GM18868 (cell line): ENCODE data around the gene TLCD5.

ENCODE experiments used
- ATAC-seq: cut with Tn5 transposase; IDR thresholded peaks from one replicate; pipeline ENCODE4 v1.9.1; 2021; ENCODE audit warnings: mild to moderate bottlenecking, moderate library complexity; ENCODE audit not compliant: unreplicated experiment

TLCD5 gene

GRCh38 chr11:120378474-120378873 is 53.4 kb downstream of the TLCD5 start:
- no peak for ATAC-seq

DNA sequence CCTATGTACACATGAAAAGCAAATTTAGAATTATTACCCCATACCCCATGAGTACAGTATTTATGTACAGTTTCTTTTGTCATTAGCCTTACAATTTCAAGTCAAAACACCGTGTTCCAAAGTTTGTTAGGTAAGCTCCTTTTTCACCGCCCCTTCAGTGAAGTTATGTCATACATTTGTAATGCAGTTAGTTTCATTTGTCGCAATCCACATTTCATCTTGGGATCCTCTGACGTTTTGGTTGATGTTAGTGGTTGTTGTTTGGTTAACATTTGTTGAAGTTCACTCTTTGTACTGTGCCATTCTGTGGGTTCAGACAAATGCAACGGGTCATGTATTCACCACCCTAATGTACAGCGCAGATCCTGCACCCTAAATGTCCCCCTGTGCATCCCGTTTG is 56.3 kb downstream of the TLCD5 start:
- no peak for ATAC-seq
